ENCODE results near the gene GAPVD1.
A peak's percentile ranks its signal among the peaks of the same experiment; 100 is the strongest.

DNA sequence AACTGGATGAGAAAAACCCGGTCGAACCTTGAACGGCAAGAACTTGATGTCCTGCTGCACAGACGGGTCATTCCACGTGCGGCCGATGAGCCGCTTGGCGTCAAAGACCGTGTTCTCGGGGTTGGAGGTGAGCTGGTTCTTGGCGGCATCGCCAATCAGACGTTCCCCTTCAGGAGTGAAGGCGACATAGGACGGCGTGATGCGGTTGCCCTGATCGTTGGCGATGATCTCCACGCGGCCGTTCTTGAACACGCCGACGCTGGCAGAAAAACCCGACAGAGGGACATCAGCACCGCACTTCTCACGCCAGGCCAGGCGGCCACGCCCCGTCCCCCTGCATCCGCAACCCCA, 21.0 kb upstream of the GAPVD1 start:
- TF ChIP-seq MYC (IDR thresholded peaks at IDR 0.05; ENCODE audit: insufficient read depth, insufficient read length, insufficient replicate concordance, low read length, severe bottlenecking) (no peak), MEF2A (IDR thresholded peaks at IDR 0.05; ENCODE audit: insufficient read depth, low read depth, low read length) (no peak), BHLHE40 (IDR thresholded peaks at IDR 0.05; ENCODE audit: borderline replicate concordance in 1 of 2, low read depth in 2 of 2, low read length in 1 of 2) (0 out of 4 replicates have a peak, but pooled peaks of 1 of the 2 experiments have one; percentile 7), ZNF274 (IDR thresholded peaks at IDR 0.05; ENCODE audit: insufficient read depth, insufficient read length) (no peak), MTA2 (IDR thresholded peaks at IDR 0.05; ENCODE audit: low read depth) (no peak), POLR2A (IDR thresholded peaks at IDR 0.05; ENCODE audit: low read depth, low read length) (no peak)
- TF ChIP-seq, protein P1, sequence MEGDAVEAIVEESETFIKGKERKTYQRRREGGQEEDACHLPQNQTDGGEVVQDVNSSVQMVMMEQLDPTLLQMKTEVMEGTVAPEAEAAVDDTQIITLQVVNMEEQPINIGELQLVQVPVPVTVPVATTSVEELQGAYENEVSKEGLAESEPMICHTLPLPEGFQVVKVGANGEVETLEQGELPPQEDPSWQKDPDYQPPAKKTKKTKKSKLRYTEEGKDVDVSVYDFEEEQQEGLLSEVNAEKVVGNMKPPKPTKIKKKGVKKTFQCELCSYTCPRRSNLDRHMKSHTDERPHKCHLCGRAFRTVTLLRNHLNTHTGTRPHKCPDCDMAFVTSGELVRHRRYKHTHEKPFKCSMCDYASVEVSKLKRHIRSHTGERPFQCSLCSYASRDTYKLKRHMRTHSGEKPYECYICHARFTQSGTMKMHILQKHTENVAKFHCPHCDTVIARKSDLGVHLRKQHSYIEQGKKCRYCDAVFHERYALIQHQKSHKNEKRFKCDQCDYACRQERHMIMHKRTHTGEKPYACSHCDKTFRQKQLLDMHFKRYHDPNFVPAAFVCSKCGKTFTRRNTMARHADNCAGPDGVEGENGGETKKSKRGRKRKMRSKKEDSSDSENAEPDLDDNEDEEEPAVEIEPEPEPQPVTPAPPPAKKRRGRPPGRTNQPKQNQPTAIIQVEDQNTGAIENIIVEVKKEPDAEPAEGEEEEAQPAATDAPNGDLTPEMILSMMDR (IDR thresholded peaks at IDR 0.05 in 2 of 3, conservative IDR thresholded peaks at IDR 0.05 in 1 of 3; ENCODE audit: control insufficient read depth in 2 of 3, extremely low read depth in 1 of 3, insufficient read depth in 1 of 3, low read depth in 3 of 3, low read length in 3 of 3): no peak
- TF ChIP-seq, protein P2, sequence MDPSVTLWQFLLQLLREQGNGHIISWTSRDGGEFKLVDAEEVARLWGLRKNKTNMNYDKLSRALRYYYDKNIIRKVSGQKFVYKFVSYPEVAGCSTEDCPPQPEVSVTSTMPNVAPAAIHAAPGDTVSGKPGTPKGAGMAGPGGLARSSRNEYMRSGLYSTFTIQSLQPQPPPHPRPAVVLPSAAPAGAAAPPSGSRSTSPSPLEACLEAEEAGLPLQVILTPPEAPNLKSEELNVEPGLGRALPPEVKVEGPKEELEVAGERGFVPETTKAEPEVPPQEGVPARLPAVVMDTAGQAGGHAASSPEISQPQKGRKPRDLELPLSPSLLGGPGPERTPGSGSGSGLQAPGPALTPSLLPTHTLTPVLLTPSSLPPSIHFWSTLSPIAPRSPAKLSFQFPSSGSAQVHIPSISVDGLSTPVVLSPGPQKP (IDR thresholded peaks at IDR 0.05; ENCODE audit: low read depth, low read length): no peak
- TF ChIP-seq, protein P3, sequence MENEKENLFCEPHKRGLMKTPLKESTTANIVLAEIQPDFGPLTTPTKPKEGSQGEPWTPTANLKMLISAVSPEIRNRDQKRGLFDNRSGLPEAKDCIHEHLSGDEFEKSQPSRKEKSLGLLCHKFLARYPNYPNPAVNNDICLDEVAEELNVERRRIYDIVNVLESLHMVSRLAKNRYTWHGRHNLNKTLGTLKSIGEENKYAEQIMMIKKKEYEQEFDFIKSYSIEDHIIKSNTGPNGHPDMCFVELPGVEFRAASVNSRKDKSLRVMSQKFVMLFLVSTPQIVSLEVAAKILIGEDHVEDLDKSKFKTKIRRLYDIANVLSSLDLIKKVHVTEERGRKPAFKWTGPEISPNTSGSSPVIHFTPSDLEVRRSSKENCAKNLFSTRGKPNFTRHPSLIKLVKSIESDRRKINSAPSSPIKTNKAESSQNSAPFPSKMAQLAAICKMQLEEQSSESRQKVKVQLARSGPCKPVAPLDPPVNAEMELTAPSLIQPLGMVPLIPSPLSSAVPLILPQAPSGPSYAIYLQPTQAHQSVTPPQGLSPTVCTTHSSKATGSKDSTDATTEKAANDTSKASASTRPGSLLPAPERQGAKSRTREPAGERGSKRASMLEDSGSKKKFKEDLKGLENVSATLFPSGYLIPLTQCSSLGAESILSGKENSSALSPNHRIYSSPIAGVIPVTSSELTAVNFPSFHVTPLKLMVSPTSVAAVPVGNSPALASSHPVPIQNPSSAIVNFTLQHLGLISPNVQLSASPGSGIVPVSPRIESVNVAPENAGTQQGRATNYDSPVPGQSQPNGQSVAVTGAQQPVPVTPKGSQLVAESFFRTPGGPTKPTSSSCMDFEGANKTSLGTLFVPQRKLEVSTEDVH (IDR thresholded peaks at IDR 0.05; ENCODE audit: low read depth, partially characterized antibody): no peak

All from GM12878 (cell line).